Activated CD8-positive, alpha-beta T cell treated with anti-CD3 and anti-CD28 coated beads for 36 hours (primary cell): Measurements from ENCODE around the gene ABCC5. TPM values are rescaled to one million over a fixed set of nuclear protein-coding genes. Genes with fewer than 3 reads are reported as not detected.

Source experiments
- ATAC-seq: fragments of 200-7000 bp; cut with Tn5 transposase; one replicate; pipeline ENCODE4 v1.10.0; 2021; ENCODE audit warnings: mild to moderate bottlenecking, moderate library complexity
- CTCF ChIA-PET: fragments of 350-600 bp; sonication (Branson Sonifier 250); formaldehyde crosslinking; loops from one replicate; lab custom pipeline; 2021; ENCODE audit warnings: antibody characterized with exemption; lab: Charles Lee
- POLR2A ChIA-PET: fragments of 350-600 bp; sonication (Branson Sonifier 250); formaldehyde crosslinking; loops from one replicate; lab custom pipeline; 2021; ENCODE audit warnings: antibody characterized with exemption; lab: Charles Lee
- DNase-seq: peaks from one replicate; pipeline ENCODE4 v3.0.0-alpha.2; 2020
- H3K27ac Mint-ChIP-seq: one replicate; pipeline ENCODE4 v1.8.0; 2021; ENCODE audit warnings: mild to moderate bottlenecking, mixed read lengths
- H3K27me3 Mint-ChIP-seq: one replicate; pipeline ENCODE4 v1.8.0; 2021; ENCODE audit warnings: mixed read lengths
- H3K36me3 Mint-ChIP-seq: one replicate; pipeline ENCODE4 v1.8.0; 2021; ENCODE audit warnings: low read depth, mixed read lengths
- H3K4me1 Mint-ChIP-seq: one replicate; pipeline ENCODE4 v1.8.0; 2021; ENCODE audit warnings: low read depth, mixed read lengths
- H3K4me3 Mint-ChIP-seq: one replicate; pipeline ENCODE4 v1.8.0; 2021; ENCODE audit warnings: mild to moderate bottlenecking, moderate library complexity, mixed read lengths
- H3K9me3 Mint-ChIP-seq: one replicate; pipeline ENCODE4 v1.8.0; 2021; ENCODE audit warnings: mixed read lengths
- intact Hi-C: fragments of 100-400 bp; cut with micrococcal nuclease; formaldehyde crosslinking; loops from one replicate; pipeline ENCODE4 v1.10.0; 2022
- total RNA-seq, 2 experiments: library from RNA; stranded (reverse); gene quantifications; one replicate each; pipeline ENCODE4 v1.2.3, GENCODE V29; 2021
- TF ChIP-seq, protein P1 (sequence below): fragments of 200-600 bp; IDR thresholded peaks from one replicate; pipeline ENCODE4 v1.8.0; 2022; ENCODE audit warnings: antibody characterized with exemption, mild to moderate bottlenecking

ABCC5 gene
- total RNA-seq, 2 experiments from 2014 or later, result 16.2 to 17.7 TPM

DNA sequence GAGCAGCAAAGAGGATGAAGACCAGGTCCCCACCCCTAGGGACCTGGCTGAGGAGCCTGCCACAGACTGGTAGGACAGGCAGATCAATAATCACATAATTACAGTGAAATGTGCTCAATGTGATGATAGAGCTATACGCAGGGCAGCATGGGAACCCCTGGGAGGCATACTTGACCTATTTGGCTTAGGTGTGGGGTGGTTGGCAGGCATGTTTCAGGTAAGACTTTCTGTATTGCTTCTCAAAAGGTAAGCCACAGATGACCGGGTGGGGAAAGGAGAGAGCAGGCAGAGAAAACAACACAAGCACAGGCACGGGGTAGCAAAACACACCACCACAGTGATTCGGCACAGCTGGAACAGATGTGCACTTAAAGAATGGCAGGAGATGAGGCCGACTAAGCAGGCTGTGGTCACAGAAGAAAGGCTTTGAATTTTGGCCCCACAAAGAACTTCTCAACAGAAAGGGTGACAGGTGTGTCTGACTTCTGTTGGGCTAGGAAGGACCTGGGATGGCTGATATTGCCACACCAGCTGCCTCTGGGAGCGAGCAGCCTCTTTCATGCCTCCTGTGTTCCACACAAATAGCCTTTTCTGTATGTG lies 64.1 kb downstream of the ABCC5 start:
- Mint-ChIP-seq H3K27ac (no peak overlapping the region), H3K27me3 (no peaks in the 10 kb centered on the region), H3K4me1 (no peaks in the 10 kb centered on the region), H3K9me3 (no peaks in the 10 kb centered on the region), H3K4me3 (no peak overlapping the region), H3K36me3 (peaks cover 11% of the 10 kb centered on the region)
- no peak for DNase-seq
- ChIA-PET POLR2A (no interaction called here), CTCF (interaction anchor here (1.0 to 1.7 kb wide), 2 partner anchors 9 to 274 kb away, joined by 3 to 4 read pairs; no protein-coding TSS in a partner anchor)
- intact Hi-C loops, result no loop called here
- no peak for ATAC-seq
- TF ChIP-seq, protein P1, sequence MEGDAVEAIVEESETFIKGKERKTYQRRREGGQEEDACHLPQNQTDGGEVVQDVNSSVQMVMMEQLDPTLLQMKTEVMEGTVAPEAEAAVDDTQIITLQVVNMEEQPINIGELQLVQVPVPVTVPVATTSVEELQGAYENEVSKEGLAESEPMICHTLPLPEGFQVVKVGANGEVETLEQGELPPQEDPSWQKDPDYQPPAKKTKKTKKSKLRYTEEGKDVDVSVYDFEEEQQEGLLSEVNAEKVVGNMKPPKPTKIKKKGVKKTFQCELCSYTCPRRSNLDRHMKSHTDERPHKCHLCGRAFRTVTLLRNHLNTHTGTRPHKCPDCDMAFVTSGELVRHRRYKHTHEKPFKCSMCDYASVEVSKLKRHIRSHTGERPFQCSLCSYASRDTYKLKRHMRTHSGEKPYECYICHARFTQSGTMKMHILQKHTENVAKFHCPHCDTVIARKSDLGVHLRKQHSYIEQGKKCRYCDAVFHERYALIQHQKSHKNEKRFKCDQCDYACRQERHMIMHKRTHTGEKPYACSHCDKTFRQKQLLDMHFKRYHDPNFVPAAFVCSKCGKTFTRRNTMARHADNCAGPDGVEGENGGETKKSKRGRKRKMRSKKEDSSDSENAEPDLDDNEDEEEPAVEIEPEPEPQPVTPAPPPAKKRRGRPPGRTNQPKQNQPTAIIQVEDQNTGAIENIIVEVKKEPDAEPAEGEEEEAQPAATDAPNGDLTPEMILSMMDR, result no peak

DNA sequence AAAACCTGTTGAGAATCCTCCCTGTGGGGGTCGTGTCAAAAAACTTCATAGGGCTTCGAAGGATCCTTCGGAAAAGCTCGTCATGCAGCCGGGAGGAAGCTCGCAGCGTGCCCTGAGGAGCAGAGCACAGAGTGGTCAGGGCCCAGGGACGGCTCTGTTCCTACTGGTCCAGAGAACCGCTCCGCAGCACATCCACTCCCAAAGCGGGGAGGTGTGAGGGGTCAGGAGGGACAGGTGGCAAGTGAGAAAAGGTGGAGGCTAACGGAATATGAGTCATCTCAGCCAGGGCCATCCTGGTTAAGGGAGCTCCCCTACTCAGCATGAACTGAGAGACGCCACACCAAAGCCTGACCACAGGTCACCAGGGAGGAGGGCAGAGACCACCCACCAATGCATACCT lies 66.2 kb downstream of the ABCC5 start:
- ATAC-seq (no peak), DNase-seq (no peak)
- Mint-ChIP-seq H3K27ac (no peak overlapping the region), H3K36me3 (peaks cover 8% of the 10 kb centered on the region), H3K4me3 (no peak overlapping the region), H3K27me3 (no peaks in the 10 kb centered on the region), H3K4me1 (no peaks in the 10 kb centered on the region), H3K9me3 (no peaks in the 10 kb centered on the region)
- CTCF ChIA-PET, result no interaction called here
- TF ChIP-seq, protein P1, result no peak
- intact Hi-C loops, result no loop called here
- POLR2A ChIA-PET, result interaction anchor here (0.7 kb wide), 1 partner anchor 184 kb away, joined by 3 read pairs; no protein-coding TSS in a partner anchor

- ATAC-seq (no peak), DNase-seq (no peak)
- POLR2A ChIA-PET, result no interaction called here
- Mint-ChIP-seq H3K27ac (no peak overlapping the region), H3K4me3 (no peak overlapping the region), H3K36me3 (peaks cover 8% of the 10 kb centered on the region), H3K9me3 (no peaks in the 10 kb centered on the region), H3K27me3 (no peaks in the 10 kb centered on the region), H3K4me1 (no peaks in the 10 kb centered on the region)
- TF ChIP-seq, protein P1, result no peak
- CTCF ChIA-PET, result no interaction called here
- intact Hi-C loops, result no loop called here
Observed at GRCh38 chr3:183949690-183950089, 68.0 kb downstream of the ABCC5 start.

- Mint-ChIP-seq H3K4me1 (no peaks in the 10 kb centered on the region), H3K9me3 (no peaks in the 10 kb centered on the region), H3K36me3 (peaks cover 6% of the 10 kb centered on the region), H3K4me3 (no peak overlapping the region), H3K27me3 (no peaks in the 10 kb centered on the region), H3K27ac (no peak overlapping the region)
- intact Hi-C loops, result no loop called here
- ATAC-seq, result no peak
- CTCF ChIA-PET, result no interaction called here
- POLR2A ChIA-PET, result no interaction called here
- DNase-seq, result no peak
- TF ChIP-seq, protein P1, result no peak
Observed at GRCh38 chr3:183946037-183946436, 71.6 kb downstream of the ABCC5 start.

- ATAC-seq, result no peak
- Mint-ChIP-seq H3K4me3 (no peak overlapping the region), H3K27me3 (no peaks in the 10 kb centered on the region), H3K27ac (no peak overlapping the region), H3K9me3 (no peaks in the 10 kb centered on the region), H3K4me1 (no peaks in the 10 kb centered on the region), H3K36me3 (peaks cover 5% of the 10 kb centered on the region)
- intact Hi-C loops, result no loop called here
- ChIA-PET POLR2A (no interaction called here), CTCF (interaction anchor here (1.0 to 1.3 kb wide), 3 partner anchors 8 to 63 kb away, joined by 3 read pairs; no protein-coding TSS in a partner anchor)
- TF ChIP-seq, protein P1, result no peak
- DNase-seq, result no peak
Observed at GRCh38 chr3:183944775-183945174, 72.9 kb downstream of the ABCC5 start.
